ENCODE measurements around the gene TEK. TPM values are rescaled to one million over a fixed set of nuclear protein-coding genes. Genes with fewer than 3 reads are reported as not detected.
"Not testable (repeated sequence)": the region's sequence is repeated elsewhere in the genome, so short reads cannot be mapped to it uniquely, and the experiment has no call there.

TEK gene
- total and polyA plus RNA-seq, 3 experiments from 2014 or later: not detected

GRCh38 chr9:27088981-27089380 lies 20.0 kb upstream of the TEK start:
- Mint-ChIP-seq H3K9me3 (peaks cover 0 to 2% (median 0%) of the 10 kb centered on the region in 5 donors), H3K36me3 (no peaks in the 10 kb centered on the region), H3K27me3 (peaks cover 6 to 11% of the 10 kb centered on the region in 2 donors), H3K4me1 (peaks cover 0 to 2% (median 0%) of the 10 kb centered on the region in 3 donors), H3K4me3 (no peak overlapping the region), H3K27ac (no peak overlapping the region)
- Histone ChIP-seq H3K4me3 (ENCODE audit: low read length) (no peak overlapping the region), H3K9me3 (ENCODE audit: low read length) (no peaks in the 10 kb centered on the region), H3K4me1 (ENCODE audit: insufficient read depth, low read length) (no peaks in the 10 kb centered on the region), H3K36me3 (ENCODE audit: insufficient read depth, low read length) (no peaks in the 10 kb centered on the region), H3K27me3 (ENCODE audit: insufficient read depth, low read length, poor library complexity, severe bottlenecking) (no peaks in the 10 kb centered on the region), H3K27ac (ENCODE audit: low read depth, low read length) (no peak overlapping the region)
- CTCF ChIA-PET: no interaction called here
- POLR2A ChIA-PET: no interaction called here
- DNase-seq: no peak

GRCh38 chr9:27089706-27090105 lies 19.3 kb upstream of the TEK start:
- Mint-ChIP-seq H3K36me3 (peaks cover 0 to 3% (median 0%) of the 10 kb centered on the region in 3 donors), H3K27me3 (peaks cover 12 to 16% of the 10 kb centered on the region in 2 donors), H3K27ac (no peak overlapping the region), H3K9me3 (peaks cover 0 to 3% (median 2%) of the 10 kb centered on the region in 5 donors), H3K4me1 (peaks cover 0 to 2% (median 0%) of the 10 kb centered on the region in 3 donors), H3K4me3 (no peak overlapping the region)
- Histone ChIP-seq H3K27ac (ENCODE audit: low read depth, low read length) (no peak overlapping the region), H3K4me1 (ENCODE audit: insufficient read depth, low read length) (no peaks in the 10 kb centered on the region), H3K9me3 (ENCODE audit: low read length) (no peaks in the 10 kb centered on the region), H3K36me3 (ENCODE audit: insufficient read depth, low read length) (no peaks in the 10 kb centered on the region), H3K27me3 (ENCODE audit: insufficient read depth, low read length, poor library complexity, severe bottlenecking) (no peaks in the 10 kb centered on the region), H3K4me3 (ENCODE audit: low read length) (no peak overlapping the region)
- POLR2A ChIA-PET: no interaction called here
- DNase-seq: no peak
- CTCF ChIA-PET: no interaction called here

GRCh38 chr9:27090231-27090630 lies 18.8 kb upstream of the TEK start:
- POLR2A ChIA-PET: no interaction called here
- no peak for DNase-seq
- Histone ChIP-seq H3K4me1 (ENCODE audit: insufficient read depth, low read length) (no peaks in the 10 kb centered on the region), H3K27ac (ENCODE audit: low read depth, low read length) (no peak overlapping the region), H3K27me3 (ENCODE audit: insufficient read depth, low read length, poor library complexity, severe bottlenecking) (no peaks in the 10 kb centered on the region), H3K4me3 (ENCODE audit: low read length) (no peak overlapping the region), H3K36me3 (ENCODE audit: insufficient read depth, low read length) (no peaks in the 10 kb centered on the region), H3K9me3 (ENCODE audit: low read length) (no peaks in the 10 kb centered on the region)
- no peak overlapping the region for H3K4me3 Mint-ChIP-seq
- H3K36me3 Mint-ChIP-seq: peaks cover 0 to 6% (median 0%) of the 10 kb centered on the region in 3 donors
- peaks cover 0 to 2% (median 0%) of the 10 kb centered on the region in 3 donors for H3K4me1 Mint-ChIP-seq
- no peak overlapping the region for H3K27ac Mint-ChIP-seq
- H3K27me3 Mint-ChIP-seq: peaks cover 14 to 19% of the 10 kb centered on the region in 2 donors
- CTCF ChIA-PET: no interaction called here
- peaks cover 0 to 4% (median 2%) of the 10 kb centered on the region in 5 donors for H3K9me3 Mint-ChIP-seq

- Mint-ChIP-seq H3K36me3 (peaks cover 0 to 6% (median 0%) of the 10 kb centered on the region in 3 donors), H3K4me1 (peaks cover 0 to 2% (median 0%) of the 10 kb centered on the region in 3 donors), H3K9me3 (peaks cover 0 to 4% (median 2%) of the 10 kb centered on the region in 5 donors), H3K27ac (no peak overlapping the region), H3K27me3 (peaks cover 14 to 23% of the 10 kb centered on the region in 2 donors), H3K4me3 (no peak overlapping the region)
- no peak overlapping the region for H3K27ac ChIP-seq (ENCODE audit: low read depth, low read length)
- H3K4me1 ChIP-seq (ENCODE audit: insufficient read depth, low read length): no peaks in the 10 kb centered on the region
- no peaks in the 10 kb centered on the region for H3K36me3 ChIP-seq (ENCODE audit: insufficient read depth, low read length)
- ChIA-PET CTCF (no interaction called here), POLR2A (no interaction called here)
- H3K4me3 ChIP-seq (ENCODE audit: low read length): no peak overlapping the region
- no peaks in the 10 kb centered on the region for H3K27me3 ChIP-seq (ENCODE audit: insufficient read depth, low read length, poor library complexity, severe bottlenecking)
- DNase-seq: no peak
- no peaks in the 10 kb centered on the region for H3K9me3 ChIP-seq (ENCODE audit: low read length)
Observed at GRCh38 chr9:27090711-27091110, 18.3 kb upstream of the TEK start.

- peaks cover 16 to 35% of the 10 kb centered on the region in 2 donors for H3K27me3 Mint-ChIP-seq
- POLR2A ChIA-PET; H3K27ac ChIP-seq (ENCODE audit: low read depth, low read length); H3K27me3 ChIP-seq (ENCODE audit: insufficient read depth, low read length, poor library complexity, severe bottlenecking); CTCF ChIA-PET; H3K4me1 ChIP-seq (ENCODE audit: insufficient read depth, low read length); H3K4me1 Mint-ChIP-seq; H3K27ac Mint-ChIP-seq; H3K36me3 ChIP-seq (ENCODE audit: insufficient read depth, low read length); H3K4me3 ChIP-seq (ENCODE audit: low read length); DNase-seq; H3K4me3 Mint-ChIP-seq; H3K36me3 Mint-ChIP-seq; H3K9me3 ChIP-seq (ENCODE audit: low read length): not testable (repeated sequence)
- H3K9me3 Mint-ChIP-seq: peaks cover 0 to 13% (median 2%) of the 10 kb centered on the region in 5 donors
Observed at GRCh38 chr9:27092496-27092895, 16.5 kb upstream of the TEK start.

GRCh38 chr9:27093384-27094067 lies 15.5 kb upstream of the TEK start:
- POLR2A ChIA-PET; H3K4me1 Mint-ChIP-seq; H3K36me3 Mint-ChIP-seq; H3K27me3 ChIP-seq (ENCODE audit: insufficient read depth, low read length, poor library complexity, severe bottlenecking); H3K4me1 ChIP-seq (ENCODE audit: insufficient read depth, low read length); CTCF ChIA-PET; H3K9me3 ChIP-seq (ENCODE audit: low read length); H3K27ac Mint-ChIP-seq; H3K36me3 ChIP-seq (ENCODE audit: insufficient read depth, low read length); DNase-seq; H3K27ac ChIP-seq (ENCODE audit: low read depth, low read length); H3K4me3 ChIP-seq (ENCODE audit: low read length): not testable (repeated sequence)
- H3K27me3 Mint-ChIP-seq: peaks cover 16 to 35% of the 10 kb centered on the region in 2 donors
- H3K4me3 Mint-ChIP-seq: peak overlapping the region in 1 of 7 donors; percentile 64
- peaks cover 0 to 15% (median 3%) of the 10 kb centered on the region in 5 donors for H3K9me3 Mint-ChIP-seq

GRCh38 chr9:27094640-27095298 lies 14.3 kb upstream of the TEK start:
- Histone ChIP-seq H3K27me3 (ENCODE audit: insufficient read depth, low read length, poor library complexity, severe bottlenecking) (no peaks in the 10 kb centered on the region), H3K9me3 (ENCODE audit: low read length) (no peaks in the 10 kb centered on the region), H3K36me3 (ENCODE audit: insufficient read depth, low read length) (no peaks in the 10 kb centered on the region), H3K27ac (ENCODE audit: low read depth, low read length) (no peak overlapping the region), H3K4me3 (ENCODE audit: low read length) (no peak overlapping the region), H3K4me1 (ENCODE audit: insufficient read depth, low read length) (no peaks in the 10 kb centered on the region)
- Mint-ChIP-seq H3K9me3 (peaks cover 0 to 15% (median 3%) of the 10 kb centered on the region in 5 donors), H3K36me3 (peaks cover 0 to 9% (median 0%) of the 10 kb centered on the region in 3 donors), H3K27me3 (peaks cover 18 to 35% of the 10 kb centered on the region in 2 donors), H3K4me3 (no peak overlapping the region), H3K4me1 (peaks cover 0 to 2% (median 0%) of the 10 kb centered on the region in 3 donors), H3K27ac (no peak overlapping the region)
- ChIA-PET POLR2A (no interaction called here), CTCF (no interaction called here)
- DNase-seq: no peak

GRCh38 chr9:27107241-27107640 lies 1.8 kb upstream of the TEK start:
- ChIA-PET CTCF (no interaction called here), POLR2A (no interaction called here)
- Mint-ChIP-seq H3K4me3 (no peak overlapping the region), H3K36me3 (no peaks in the 10 kb centered on the region), H3K9me3 (peaks cover 0 to 3% (median 0%) of the 10 kb centered on the region in 5 donors), H3K27me3 (peaks cover 4 to 6% of the 10 kb centered on the region in 2 donors), H3K4me1 (no peaks in the 10 kb centered on the region), H3K27ac (no peak overlapping the region)
- DNase-seq: no peak
- no peak overlapping the region for H3K27ac ChIP-seq (ENCODE audit: low read depth, low read length)
- H3K9me3 ChIP-seq (ENCODE audit: low read length): no peaks in the 10 kb centered on the region
- H3K36me3 ChIP-seq (ENCODE audit: insufficient read depth, low read length): no peaks in the 10 kb centered on the region
- no peaks in the 10 kb centered on the region for H3K4me1 ChIP-seq (ENCODE audit: insufficient read depth, low read length)
- H3K27me3 ChIP-seq (ENCODE audit: insufficient read depth, low read length, poor library complexity, severe bottlenecking): no peaks in the 10 kb centered on the region
- H3K4me3 ChIP-seq (ENCODE audit: low read length): no peak overlapping the region
